GM19372 (cell line): ENCODE results near the gene CRIM1.

Experiments used
- ATAC-seq: cut with Tn5 transposase; IDR thresholded peaks from one replicate; pipeline ENCODE4 v1.9.1; 2021; ENCODE audit warnings: mild to moderate bottlenecking, low read depth, moderate library complexity; ENCODE audit not compliant: unreplicated experiment

The CRIM1 gene

DNA sequence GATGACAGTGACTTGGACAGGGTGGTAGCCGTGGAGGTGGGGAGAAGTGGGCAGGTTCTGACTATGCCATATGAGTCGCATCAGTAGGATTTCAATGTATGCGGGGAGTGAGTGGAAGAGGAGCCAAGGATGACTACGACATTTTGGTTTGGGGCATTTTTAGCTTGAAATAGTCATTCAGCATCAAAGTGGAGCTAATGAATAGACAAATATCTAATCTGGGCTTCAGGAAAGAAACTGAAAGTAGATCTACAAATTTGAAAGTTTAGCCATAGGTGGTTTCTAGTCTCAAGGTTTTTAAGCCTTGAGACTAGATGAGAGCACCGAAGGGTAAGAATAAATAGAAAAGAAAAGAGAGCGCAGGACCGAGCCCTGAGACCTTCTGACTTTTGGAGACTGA, 184.1 kb downstream of the CRIM1 start:
- ATAC-seq, result peak; percentile 74

- no peak for ATAC-seq
Measured at GRCh38 chr2:36540986-36541754, 185.6 kb downstream of the CRIM1 start.

GRCh38 chr2:36541891-36542595, 186.5 kb downstream of the CRIM1 start:
- no peak for ATAC-seq

GRCh38 chr2:36544638-36545338, 189.2 kb downstream of the CRIM1 start:
- no peak for ATAC-seq

GRCh38 chr2:36545871-36546416, 190.4 kb downstream of the CRIM1 start:
- ATAC-seq, result no peak

DNA sequence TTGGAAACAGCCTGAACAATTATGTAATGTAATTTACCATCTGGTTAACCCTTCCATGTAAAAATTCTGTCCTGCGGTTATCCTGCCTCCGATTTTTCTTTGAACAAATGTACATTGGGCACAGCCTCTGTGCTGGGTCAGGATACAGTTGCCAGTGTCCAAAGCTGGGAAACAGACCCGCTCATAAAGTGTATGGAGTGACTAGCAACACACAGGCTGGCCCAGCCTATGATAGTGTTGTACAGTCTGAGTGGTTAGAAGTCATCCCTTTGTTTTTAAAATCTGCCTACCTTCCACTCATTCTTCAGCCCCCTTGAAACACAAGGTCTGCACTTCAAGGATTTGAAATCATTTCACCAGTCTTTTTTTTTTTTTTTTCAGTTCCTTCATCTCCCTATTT, 192.3 kb downstream of the CRIM1 start:
- no peak for ATAC-seq

DNA sequence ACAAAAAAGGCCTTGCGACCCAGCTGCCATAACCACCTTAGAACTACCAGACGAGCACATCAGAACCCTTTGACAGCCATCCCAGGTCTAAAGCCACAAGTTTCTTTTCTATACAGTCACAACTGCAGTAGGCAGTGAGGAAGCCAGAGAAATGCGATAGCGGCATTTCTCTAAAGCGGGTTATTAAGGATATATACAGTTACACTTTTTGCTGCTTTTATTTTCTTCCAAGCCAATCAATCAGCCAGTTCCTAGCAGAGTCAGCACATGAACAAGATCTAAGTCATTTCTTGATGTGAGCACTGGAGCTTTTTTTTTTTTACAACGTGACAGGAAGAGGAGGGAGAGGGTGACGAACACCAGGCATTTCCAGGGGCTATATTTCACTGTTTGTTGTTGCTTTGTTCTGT, 193.6 kb downstream of the CRIM1 start:
- no peak for ATAC-seq

DNA sequence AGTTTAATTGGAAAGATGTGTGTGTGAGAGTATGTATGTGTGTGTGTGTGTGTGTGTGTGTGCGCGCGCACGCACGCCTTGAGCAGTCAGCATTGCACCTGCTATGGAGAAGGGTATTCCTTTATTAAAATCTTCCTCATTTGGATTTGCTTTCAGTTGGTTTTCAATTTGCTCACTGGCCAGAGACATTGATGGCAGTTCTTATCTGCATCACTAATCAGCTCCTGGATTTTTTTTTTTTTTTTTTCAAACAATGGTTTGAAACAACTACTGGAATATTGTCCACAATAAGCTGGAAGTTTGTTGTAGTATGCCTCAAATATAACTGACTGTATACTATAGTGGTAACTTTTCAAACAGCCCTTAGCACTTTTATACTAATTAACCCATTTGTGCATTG, 194.4 kb downstream of the CRIM1 start:
- no peak for ATAC-seq

DNA sequence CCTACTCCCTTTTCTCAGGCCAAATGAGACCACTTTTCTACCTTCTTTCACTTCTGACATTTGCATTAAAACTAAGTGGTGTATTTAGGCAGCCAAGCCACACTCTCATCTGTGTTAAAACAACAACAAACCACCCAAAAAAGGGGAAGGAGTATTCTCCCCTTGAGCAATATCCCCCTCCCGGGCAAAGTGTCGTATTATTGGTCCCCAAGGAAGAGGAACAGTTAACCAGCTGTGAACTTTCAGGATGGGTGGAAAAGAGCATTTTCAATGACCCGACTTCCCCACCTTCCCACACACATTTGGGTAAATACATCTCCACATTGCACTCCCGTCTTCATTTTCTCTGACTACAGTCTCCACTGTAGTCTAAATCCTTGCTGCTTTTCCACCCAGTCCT, 198.1 kb downstream of the CRIM1 start:
- no peak for ATAC-seq

GRCh38 chr2:36554531-36554930, 199.0 kb downstream of the CRIM1 start:
- no peak for ATAC-seq

DNA sequence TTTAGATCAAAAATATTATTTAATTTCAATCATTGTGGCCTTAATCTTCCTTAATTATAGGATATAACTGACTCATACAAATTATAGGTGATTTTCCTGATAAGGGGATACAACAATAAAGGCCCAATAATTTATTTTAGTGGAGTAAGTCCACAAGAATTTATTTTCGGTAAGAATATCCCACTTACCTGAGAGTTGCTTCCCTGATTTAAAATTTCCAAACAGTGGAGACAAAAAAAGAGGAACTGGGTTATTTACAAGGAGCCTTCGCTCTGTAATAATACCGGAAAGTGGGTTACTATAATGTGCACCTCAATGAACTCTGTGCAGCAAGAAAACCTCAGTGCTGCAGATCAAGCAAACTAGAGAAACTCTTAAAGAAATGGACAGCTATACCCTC, 200.2 kb downstream of the CRIM1 start:
- no peak for ATAC-seq

DNA sequence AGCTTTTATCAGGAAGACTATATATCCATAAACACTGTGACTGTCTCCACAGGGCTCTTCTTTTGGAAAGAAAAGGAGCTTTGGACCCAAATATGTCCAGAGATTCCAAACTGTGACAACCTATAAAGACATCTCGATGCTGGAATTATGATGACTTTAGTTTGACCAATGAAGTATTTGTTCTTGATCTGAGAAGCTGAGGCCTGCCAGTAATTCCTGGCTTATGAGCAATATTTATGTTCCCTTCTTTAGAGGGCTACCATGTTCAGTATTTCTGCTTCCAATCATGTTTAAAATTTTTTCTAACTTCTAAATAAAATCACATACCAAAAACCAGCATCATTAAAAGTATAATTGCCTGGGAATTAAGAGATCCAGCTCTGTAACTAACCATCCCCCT, 201.3 kb downstream of the CRIM1 start:
- no peak for ATAC-seq

GRCh38 chr2:36559221-36559942, 203.8 kb downstream of the CRIM1 start:
- ATAC-seq, result no peak

DNA sequence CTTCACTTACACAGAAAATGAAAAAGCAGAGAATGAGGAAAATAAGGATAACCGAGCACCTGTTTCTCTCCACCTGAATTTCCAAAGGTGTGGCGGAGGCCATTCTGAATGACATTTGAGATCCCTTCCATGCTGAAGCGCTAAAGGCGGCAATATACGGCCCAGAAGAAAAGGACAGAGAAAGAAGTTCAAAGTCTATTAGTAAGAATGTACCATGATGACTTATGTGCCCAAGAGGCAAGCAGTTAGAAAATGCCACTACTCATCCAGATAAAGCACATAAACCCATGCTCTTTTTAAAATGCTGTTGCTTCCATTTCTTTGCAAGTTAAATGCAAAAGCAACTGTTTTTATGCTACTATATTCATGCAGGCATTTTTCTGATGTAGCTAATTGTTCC, 205.1 kb downstream of the CRIM1 start:
- ATAC-seq, result no peak

DNA sequence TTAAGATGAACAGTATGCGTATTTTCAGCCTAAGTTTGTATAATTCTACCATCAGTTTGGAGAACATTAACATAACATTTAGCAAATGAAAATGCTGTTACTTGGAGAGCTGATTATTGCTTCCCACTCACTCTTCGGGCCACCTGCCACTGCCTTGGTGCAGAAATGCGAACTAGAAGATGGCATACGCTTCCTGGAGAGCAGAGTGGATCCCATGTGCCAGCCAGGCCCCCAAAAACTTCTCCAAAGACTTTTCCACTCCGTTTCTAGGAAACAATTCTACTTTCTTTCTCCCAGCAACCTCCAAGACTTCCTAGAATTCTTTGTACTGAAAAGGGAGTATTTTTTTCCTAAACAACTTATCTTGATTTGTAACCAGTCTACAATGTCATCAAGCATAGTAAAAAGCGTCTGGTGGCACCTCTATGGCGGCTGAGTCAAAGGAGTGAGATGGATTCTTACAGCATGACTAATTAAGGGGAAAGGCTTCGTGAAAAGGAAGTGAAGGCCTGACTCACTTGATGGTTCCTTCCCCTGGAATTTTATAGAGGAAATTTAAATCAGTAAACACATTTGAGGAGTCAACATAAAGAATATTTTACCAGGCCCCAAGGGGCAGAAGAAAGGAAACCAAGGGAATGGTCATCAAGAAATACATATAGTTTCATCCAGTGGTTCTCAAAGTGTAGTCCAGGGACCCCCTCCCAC, 205.8 kb downstream of the CRIM1 start:
- ATAC-seq, result no peak

GRCh38 chr2:36562240-36562639, 206.7 kb downstream of the CRIM1 start:
- no peak for ATAC-seq

DNA sequence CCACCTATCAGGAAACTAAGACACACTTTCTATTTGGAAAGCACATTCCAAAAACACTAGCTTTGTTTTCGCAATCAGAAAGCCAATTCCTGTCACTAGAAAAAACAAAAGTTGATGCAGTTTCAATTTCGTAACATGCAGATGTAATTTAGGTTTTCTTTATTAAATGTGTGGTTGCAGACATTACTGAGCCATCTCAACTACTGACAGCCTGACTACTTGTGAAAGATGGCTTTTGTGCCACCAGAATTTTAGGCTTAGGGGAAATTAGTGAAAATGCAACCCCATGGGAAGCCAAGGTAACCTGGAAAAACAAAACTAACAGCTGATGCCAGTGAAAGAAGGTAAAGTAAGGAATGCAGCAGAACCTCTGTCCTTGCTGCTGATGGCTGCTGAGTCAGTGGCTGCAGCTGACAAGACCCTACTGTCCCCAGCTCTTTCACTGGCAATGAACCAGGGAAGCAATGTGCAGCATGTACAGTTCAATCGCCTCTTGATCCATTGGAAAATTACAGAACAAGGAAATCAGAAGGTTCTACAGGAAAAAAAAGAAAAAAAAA, 207.5 kb downstream of the CRIM1 start:
- ATAC-seq, result no peak

DNA sequence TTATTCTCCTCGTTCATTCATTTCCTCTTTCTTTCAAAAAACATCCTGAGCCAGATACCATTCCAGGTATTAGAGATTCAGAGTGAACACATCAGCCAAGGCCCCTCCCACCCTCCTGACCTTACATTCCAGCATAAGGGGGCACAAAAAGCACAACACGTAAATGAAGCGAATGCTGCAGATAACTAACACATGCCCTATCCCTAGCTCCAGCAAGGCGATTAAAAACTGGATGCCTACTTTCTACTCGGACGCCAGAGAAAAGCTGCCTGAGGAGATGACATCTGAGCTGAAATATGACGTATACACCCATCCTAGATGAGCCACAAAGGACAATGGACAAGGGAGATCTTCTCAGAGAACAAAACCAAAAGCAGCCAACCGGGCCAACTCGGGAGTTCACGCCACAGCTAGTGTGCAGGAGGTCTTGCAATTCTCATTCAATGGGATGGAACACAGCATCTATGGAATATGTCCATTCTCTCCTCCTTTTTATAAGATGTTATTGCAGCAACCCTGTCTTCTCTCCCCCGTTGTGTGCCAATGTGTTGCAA, 208.9 kb downstream of the CRIM1 start:
- no peak for ATAC-seq

GRCh38 chr2:36565712-36566111, 210.1 kb downstream of the CRIM1 start:
- ATAC-seq, result no peak
